A673 (cell line): ENCODE results near the gene C13orf46. TPM values are rescaled to one million over a fixed set of nuclear protein-coding genes. Genes with fewer than 3 reads are reported as not detected.

Experiments used
- BruUV-seq: library from RNA; stranded (reverse); fragments of 400-500 nt; replicated peaks from 2 replicates; lab custom pipeline; 2021; lab: Mats Ljungman, UMichigan
- CTCF ChIA-PET: fragments of 300-600 bp; sonication (Branson Sonifier 250); formaldehyde crosslinking; loops from one replicate; lab custom pipeline; 2022; ENCODE audit warnings: antibody characterized with exemption; lab: Charles Lee
- POLR2A ChIA-PET: fragments of 300-600 bp; sonication (Branson Sonifier 250); formaldehyde crosslinking; loops from one replicate; lab custom pipeline; 2022; ENCODE audit warnings: antibody characterized with exemption; ENCODE audit not compliant: low non-redundant PET; lab: Charles Lee
- DNase-seq: peaks from one replicate; pipeline ENCODE4 v3.0.0-alpha.2; 2015; ENCODE audit warnings: low spot score
- H3K27ac ChIP-seq: fragments of 200-600 bp; sonication (generic); 2 replicates; pipeline ENCODE4 v1.5.1; 2016; ENCODE audit warnings: mixed run types, low read depth, mild to moderate bottlenecking, mixed read lengths, antibody characterized with exemption, low read length; ENCODE audit not compliant: poor library complexity, severe bottlenecking
- H3K27me3 ChIP-seq: fragments of 200-600 bp; sonication (generic); replicated peaks from 2 replicates; pipeline ENCODE4 v1.6.1; 2017; ENCODE audit warnings: mixed run types, low read depth, mild to moderate bottlenecking, mixed read lengths, antibody characterized with exemption, low read length; ENCODE audit not compliant: insufficient read depth, poor library complexity
- H3K36me3 ChIP-seq: fragments of 200-600 bp; sonication (generic); 2 replicates; pipeline ENCODE4 v1.6.1; 2016; ENCODE audit warnings: mixed run types, mild to moderate bottlenecking, mixed read lengths, antibody characterized with exemption, low read length; ENCODE audit not compliant: insufficient read depth, poor library complexity, severe bottlenecking
- H3K4me1 ChIP-seq: fragments of 200-600 bp; sonication (generic); 2 replicates; pipeline ENCODE4 v1.6.1; 2017; ENCODE audit warnings: mixed run types, mild to moderate bottlenecking, mixed read lengths, antibody characterized with exemption, low read length; ENCODE audit not compliant: insufficient read depth, poor library complexity, severe bottlenecking
- H3K4me3 ChIP-seq: fragments of 200-600 bp; sonication (generic); 2 replicates; pipeline ENCODE4 v1.5.1; 2016; ENCODE audit warnings: low read depth, mixed run types, mild to moderate bottlenecking, mixed read lengths, low read length; ENCODE audit not compliant: poor library complexity, severe bottlenecking
- H3K9me3 ChIP-seq: fragments of 200-600 bp; sonication (generic); 2 replicates; pipeline ENCODE4 v1.6.1; 2016; ENCODE audit warnings: mixed run types, low read depth, mild to moderate bottlenecking, mixed read lengths, antibody characterized with exemption, low read length; ENCODE audit not compliant: poor library complexity, severe bottlenecking
- EZH2 ChIP-seq: fragments of 200-600 bp; sonication (generic); IDR thresholded peaks from 2 replicates; pipeline ENCODE4 v1.6.1; 2017; ENCODE audit warnings: borderline replicate concordance, low read depth, mild to moderate bottlenecking, mixed read lengths, antibody characterized with exemption, low read length; ENCODE audit not compliant: poor library complexity, severe bottlenecking
- intact Hi-C: fragments of 100-400 bp; cut with micrococcal nuclease; formaldehyde crosslinking; loops from one replicate; pipeline ENCODE4 v1.10.0; 2022; ENCODE audit not compliant: unreplicated experiment
- total RNA-seq: library from RNA; stranded (reverse); gene quantifications from 2 replicates; pipeline ENCODE4 v1.2.3, GENCODE V29; 2021
- TF ChIP-seq, protein P1 (sequence below): fragments of 300-800, 200-600 bp; sonication (generic); conservative IDR thresholded peaks from 2 replicates; pipeline ENCODE4 v1.5.1; 2017; ENCODE audit warnings: low read depth, mild to moderate bottlenecking, antibody characterized with exemption, low read length, moderate library complexity, mixed read lengths

The C13orf46 gene
- total RNA-seq, 1 experiment from 2014 or later, result 3.6 TPM

GRCh38 chr13:113918981-113919701 lies 54.7 kb downstream of the C13orf46 start:
- H3K4me1 ChIP-seq, result no peaks in the 10 kb centered on the region
- no TSS peak for BruUV-seq
- intact Hi-C loops, result no loop called here

DNA sequence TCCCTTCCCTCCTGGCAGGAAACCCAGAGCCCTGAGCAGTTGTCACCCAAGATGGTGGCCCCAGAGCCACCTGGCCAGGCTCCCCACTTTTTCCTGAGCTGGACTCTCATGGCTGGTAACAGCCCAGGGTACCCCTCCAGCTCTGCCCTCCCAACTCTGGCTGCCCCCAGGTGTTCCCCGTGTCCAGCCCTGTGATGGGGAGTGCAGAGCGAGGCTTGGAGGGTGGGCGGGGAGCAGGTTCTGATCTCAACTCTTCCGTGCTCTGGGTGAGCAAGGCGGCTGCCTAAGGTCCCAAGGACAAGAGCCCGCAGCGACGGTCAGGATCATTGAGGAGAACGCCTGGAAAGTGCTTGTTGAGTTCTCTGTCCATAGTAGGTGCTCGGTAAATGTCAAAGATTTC lies 55.3 kb downstream of the C13orf46 start:
- peaks cover 9% of the 10 kb centered on the region for H3K9me3 ChIP-seq
- no peak for DNase-seq
- TF ChIP-seq, protein P1, sequence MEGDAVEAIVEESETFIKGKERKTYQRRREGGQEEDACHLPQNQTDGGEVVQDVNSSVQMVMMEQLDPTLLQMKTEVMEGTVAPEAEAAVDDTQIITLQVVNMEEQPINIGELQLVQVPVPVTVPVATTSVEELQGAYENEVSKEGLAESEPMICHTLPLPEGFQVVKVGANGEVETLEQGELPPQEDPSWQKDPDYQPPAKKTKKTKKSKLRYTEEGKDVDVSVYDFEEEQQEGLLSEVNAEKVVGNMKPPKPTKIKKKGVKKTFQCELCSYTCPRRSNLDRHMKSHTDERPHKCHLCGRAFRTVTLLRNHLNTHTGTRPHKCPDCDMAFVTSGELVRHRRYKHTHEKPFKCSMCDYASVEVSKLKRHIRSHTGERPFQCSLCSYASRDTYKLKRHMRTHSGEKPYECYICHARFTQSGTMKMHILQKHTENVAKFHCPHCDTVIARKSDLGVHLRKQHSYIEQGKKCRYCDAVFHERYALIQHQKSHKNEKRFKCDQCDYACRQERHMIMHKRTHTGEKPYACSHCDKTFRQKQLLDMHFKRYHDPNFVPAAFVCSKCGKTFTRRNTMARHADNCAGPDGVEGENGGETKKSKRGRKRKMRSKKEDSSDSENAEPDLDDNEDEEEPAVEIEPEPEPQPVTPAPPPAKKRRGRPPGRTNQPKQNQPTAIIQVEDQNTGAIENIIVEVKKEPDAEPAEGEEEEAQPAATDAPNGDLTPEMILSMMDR, result no peak
- TF ChIP-seq EZH2, result no peak
- H3K4me3 ChIP-seq, result no peak overlapping the region
- intact Hi-C loops, result no loop called here
- H3K27me3 ChIP-seq, result peaks cover 27% of the 10 kb centered on the region
- CTCF ChIA-PET, result no interaction called here
- no TSS peak for BruUV-seq
- POLR2A ChIA-PET, result no interaction called here
- no peaks in the 10 kb centered on the region for H3K36me3 ChIP-seq
- H3K27ac ChIP-seq, result no peak overlapping the region
- H3K4me1 ChIP-seq, result no peaks in the 10 kb centered on the region

More at GRCh38 chr13:113918981-113919701, 54.7 kb downstream of the C13orf46 start:
- H3K27ac ChIP-seq, result no peak overlapping the region
- TF ChIP-seq, protein P1, result no peak
- TF ChIP-seq EZH2, result no peak
- CTCF ChIA-PET, result no interaction called here
- POLR2A ChIA-PET, result no interaction called here
- no peaks in the 10 kb centered on the region for H3K36me3 ChIP-seq
- H3K27me3 ChIP-seq, result peaks cover 23% of the 10 kb centered on the region
- H3K9me3 ChIP-seq, result peaks cover 9% of the 10 kb centered on the region
- no peak for DNase-seq
- no peak overlapping the region for H3K4me3 ChIP-seq

DNA sequence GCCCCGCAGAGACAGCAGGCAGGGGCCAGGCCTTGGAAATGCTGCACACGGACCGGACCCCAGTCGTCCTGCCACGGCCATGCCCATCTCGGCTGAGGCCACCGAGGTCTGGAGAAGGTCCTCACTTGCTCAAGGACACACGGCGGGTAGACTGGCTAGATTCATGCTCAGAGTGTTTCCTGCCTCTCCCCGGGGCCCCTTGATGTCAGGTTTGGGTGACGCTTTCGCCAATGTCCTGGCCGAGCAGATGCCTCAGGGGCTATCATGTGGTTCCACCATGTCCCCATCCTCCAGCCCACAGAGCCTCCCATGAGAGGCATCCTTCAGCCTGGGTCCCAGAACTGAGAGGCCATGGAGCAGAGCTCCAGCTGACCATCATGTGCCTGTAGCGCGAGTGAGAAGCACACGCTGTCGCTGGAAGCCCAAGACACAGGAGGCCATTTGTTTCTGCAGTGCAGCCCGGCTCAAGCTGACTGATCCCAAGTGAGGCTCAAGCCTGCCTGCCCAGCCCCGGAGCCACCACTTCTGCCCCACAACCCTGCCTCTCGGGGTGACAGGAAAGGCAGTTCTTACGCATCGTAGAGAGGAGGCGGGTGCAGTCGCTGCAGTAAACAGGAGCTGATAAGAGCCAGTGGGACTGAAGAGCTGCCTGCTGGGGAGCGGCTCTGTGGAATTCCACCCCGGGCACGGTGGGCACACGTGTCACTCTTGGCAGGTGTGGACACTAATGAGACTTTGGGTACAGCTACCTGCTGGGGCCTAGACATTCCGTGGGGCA lies 56.1 kb downstream of the C13orf46 start:
- no peak for DNase-seq
- POLR2A ChIA-PET, result no interaction called here
- H3K27me3 ChIP-seq, result peaks cover 31% of the 10 kb centered on the region
- no peak for TF ChIP-seq EZH2
- TF ChIP-seq, protein P1, result no peak
- no TSS peak for BruUV-seq
- H3K4me1 ChIP-seq, result no peaks in the 10 kb centered on the region
- no peak overlapping the region for H3K4me3 ChIP-seq
- intact Hi-C loops, result no loop called here
- CTCF ChIA-PET, result no interaction called here
- H3K9me3 ChIP-seq, result peaks cover 9% of the 10 kb centered on the region
- H3K27ac ChIP-seq, result no peak overlapping the region
- no peaks in the 10 kb centered on the region for H3K36me3 ChIP-seq
